Transverse colon (tissue), 3 donors: ENCODE results near the gene UCHL3.

ENCODE experiments used
- EP300 ChIP-seq: sonication (generic); formaldehyde crosslinking; IDR thresholded peaks from one replicate; pipeline ENCODE4 v1.6.1; 2017; ENCODE audit warnings: antibody characterized with exemption, low read depth
- POLR2A ChIP-seq: fragments of 450-650 bp; IDR thresholded peaks from one replicate; pipeline ENCODE4 v1.6.1; 2016; ENCODE audit warnings: antibody characterized with exemption, mild to moderate bottlenecking, moderate library complexity
- POLR2AphosphoS5 ChIP-seq, 3 donors: sonication (generic); formaldehyde crosslinking; IDR thresholded peaks; one replicate each; pipeline ENCODE4 v1.6.1; 2016; ENCODE audit warnings: antibody characterized with exemption in 3 of 3

DNA sequence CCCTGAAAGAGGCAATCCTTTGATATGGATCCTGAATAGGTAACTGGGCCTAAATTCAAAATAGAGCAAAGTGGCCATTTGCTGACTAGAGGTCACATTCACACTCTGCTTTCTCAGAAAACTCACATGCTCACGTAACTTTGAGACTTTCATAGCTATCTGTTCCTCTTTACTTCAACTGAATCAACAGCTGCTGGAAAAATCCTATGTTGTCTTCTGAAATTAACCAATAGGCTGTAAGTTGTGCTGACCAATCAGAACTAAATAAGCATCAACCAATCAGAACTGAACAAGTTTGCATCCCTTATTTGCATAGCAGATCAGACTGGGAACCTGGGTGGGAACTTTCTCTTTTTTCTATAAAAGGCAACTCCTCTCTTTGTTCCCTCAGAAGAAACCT is 43.6 kb upstream of the UCHL3 start:
- TF ChIP-seq EP300 = no peak
- no peak for TF ChIP-seq POLR2AphosphoS5 (IDR thresholded peaks at IDR 0.05)
- TF ChIP-seq POLR2A = no peak
